Measurements from ENCODE around the gene CUTC.

- no peak for TF ChIP-seq EZH2 (IDR thresholded peaks at IDR 0.05; ENCODE audit: low read length, missing control alignments)
- TF ChIP-seq CTCF (conservative IDR thresholded peaks at IDR 0.05 in 1 of 2, IDR thresholded peaks at IDR 0.05 in 1 of 2; ENCODE audit: low read depth in 1 of 2, low read length in 2 of 2): no peak
Observed at GRCh38 chr10:99733366-99733765, 1.3 kb downstream of the CUTC start.

Data from fibroblast of lung (primary cell).